B cell (primary cell): Measurements from ENCODE around the gene ZCCHC7. TPM values are rescaled to one million over a fixed set of nuclear protein-coding genes. Genes with fewer than 3 reads are reported as not detected.

ENCODE experiments used
- ATAC-seq: fragments of 200-7000 bp; cut with Tn5 transposase; one replicate; pipeline ENCODE4 v1.10.0; 2021; ENCODE audit warnings: low read depth, mild to moderate bottlenecking, moderate number of reproducible peaks, moderate library complexity
- CTCF ChIA-PET: fragments of 350-600 bp; sonication (Branson Sonifier 250); formaldehyde crosslinking; loops from one replicate; lab custom pipeline; 2021; ENCODE audit warnings: antibody characterized with exemption, inconsistent platforms; lab: Charles Lee
- POLR2A ChIA-PET: fragments of 350-600 bp; sonication (Branson Sonifier 250); formaldehyde crosslinking; loops from one replicate; lab custom pipeline; 2021; ENCODE audit warnings: antibody characterized with exemption; lab: Charles Lee
- DNase-seq: peaks from one replicate; pipeline ENCODE4 v3.0.0; 2013
- H2AFZ ChIP-seq: 2 replicates; pipeline ENCODE4 v1.6.1; 2012; ENCODE audit warnings: mild to moderate bottlenecking, low read depth, low read length; ENCODE audit not compliant: insufficient read depth, poor library complexity, severe bottlenecking
- H3K27ac ChIP-seq, 2 donors: 1 replicate in 1 of 2; 2 replicates in 1 of 2; pipeline ENCODE4 v1.5.1; 2012 to 2013; ENCODE audit warnings: low read length in 2 of 2, mild to moderate bottlenecking in 2 of 2, moderate library complexity in 1 of 2
- H3K27me3 ChIP-seq, 4 experiments: fragments of 200-600 bp in 1 of 4; sonication (generic) in 1 of 4; replicated peaks in 1 of 4; 1 replicate in 2 of 4; 2 replicates in 2 of 4; pipeline versions ENCODE4 v1.6.1 to v1.7.0; 2013 to 2016; ENCODE audit warnings: low read length in 3 of 4, mild to moderate bottlenecking in 2 of 4, mixed read lengths in 1 of 4, moderate library complexity in 1 of 4; ENCODE audit not compliant: insufficient read depth in 4 of 4, control insufficient read depth in 3 of 4; ENCODE audit errors: control extremely low read depth in 1 of 4
- H3K36me3 ChIP-seq, 2 experiments: replicated peaks in 1 of 2; 1 replicate in 1 of 2; 2 replicates in 1 of 2; pipeline versions ENCODE4 v1.6.1 to v1.7.1; 2013; ENCODE audit warnings: low read length in 1 of 2; ENCODE audit not compliant: insufficient read depth in 2 of 2, control insufficient read depth in 1 of 2; ENCODE audit errors: control extremely low read depth in 1 of 2, extremely low read depth in 1 of 2
- H3K4me1 ChIP-seq, 2 donors: fragments of 200-600 bp in 1 of 2; sonication (generic) in 1 of 2; 1 replicate in 1 of 2; 2 replicates in 1 of 2; pipeline versions ENCODE4 v1.5.1 to v1.6.1; 2013 to 2017; ENCODE audit warnings: low read length in 2 of 2; ENCODE audit not compliant: control insufficient read depth in 2 of 2, insufficient read depth in 2 of 2
- H3K4me2 ChIP-seq: replicated peaks from 2 replicates; pipeline ENCODE3; 2012; ENCODE audit warnings: mild to moderate bottlenecking, low read depth, low read length; ENCODE audit not compliant: poor library complexity, severe bottlenecking
- H3K4me3 ChIP-seq, 5 experiments: fragments of 200-600 bp in 1 of 5; sonication (generic) in 1 of 5; 1 replicate in 3 of 5; 2 replicates in 2 of 5; pipeline versions ENCODE4 v1.5.1 to v1.7.0; 2011 to 2016; ENCODE audit warnings: low read length in 4 of 5, mild to moderate bottlenecking in 4 of 5, low read depth in 2 of 5, control low read depth in 1 of 5, moderate library complexity in 1 of 5; ENCODE audit not compliant: insufficient read depth in 1 of 5; ENCODE audit errors: control extremely low read depth in 1 of 5, extremely low read depth in 1 of 5
- H3K79me2 ChIP-seq: fragments of 200-600 bp; sonication (generic); one replicate; pipeline ENCODE4 v1.6.0; 2016; ENCODE audit warnings: low read length; ENCODE audit not compliant: control insufficient read depth, insufficient read depth
- H3K9ac ChIP-seq: fragments of 200-600 bp; sonication (generic); 2 replicates; pipeline ENCODE4 v1.6.1; 2017; ENCODE audit warnings: mild to moderate bottlenecking, low read length, moderate library complexity
- H3K9me3 ChIP-seq, 3 donors: one replicate each; pipeline versions ENCODE4 v1.6.1 to v1.7.1; 2013; ENCODE audit warnings: low read length in 2 of 3; ENCODE audit not compliant: control insufficient read depth in 2 of 3, insufficient read depth in 1 of 3; ENCODE audit errors: control extremely low read depth in 1 of 3
- H4K20me1 ChIP-seq: 2 replicates; pipeline ENCODE4 v1.6.0; 2012; ENCODE audit warnings: mild to moderate bottlenecking, low read length; ENCODE audit not compliant: insufficient read depth, control insufficient read depth, poor library complexity, severe bottlenecking
- H3K27ac Mint-ChIP-seq: one replicate; pipeline ENCODE4 v1.8.0; 2021; ENCODE audit warnings: mixed read lengths
- H3K27me3 Mint-ChIP-seq: one replicate; pipeline ENCODE4 v1.8.0; 2021; ENCODE audit warnings: mixed read lengths
- H3K4me1 Mint-ChIP-seq: one replicate; pipeline ENCODE4 v1.8.0; 2021; ENCODE audit warnings: mixed read lengths
- H3K4me3 Mint-ChIP-seq: one replicate; pipeline ENCODE4 v1.8.0; 2021; ENCODE audit warnings: mixed read lengths
- H3K9me3 Mint-ChIP-seq: one replicate; pipeline ENCODE4 v1.8.0; 2022; ENCODE audit warnings: mixed read lengths; ENCODE audit not compliant: insufficient read depth
- CTCF ChIP-seq: fragments of 200-600 bp; IDR thresholded peaks from one replicate; pipeline ENCODE4 v1.8.0; 2022; ENCODE audit warnings: antibody characterized with exemption, mild to moderate bottlenecking
- EZH2 ChIP-seq: IDR thresholded peaks from 2 replicates; pipeline ENCODE4 v1.6.1; 2012; ENCODE audit warnings: borderline replicate concordance, low read depth, mild to moderate bottlenecking, moderate library complexity, low read length; ENCODE audit not compliant: insufficient read depth, poor library complexity, severe bottlenecking
- WGBS: methylation state at CpG from one replicate; pipeline ENCODE4 v1.1.5; 2013; ENCODE audit warnings: missing lambda C conversion rate; ENCODE audit not compliant: insufficient coverage; 5-methylcytosine and 5-hydroxymethylcytosine counted together
- intact Hi-C: fragments of 100-400 bp; cut with micrococcal nuclease; formaldehyde crosslinking; loops from one replicate; pipeline ENCODE4 v1.10.0; 2022
- polyA plus RNA-seq: library from polyadenylated mRNA; depleted of rRNA; stranded (reverse); fragments of >200 nt; gene quantifications from 2 replicates; pipeline ENCODE4 v1.2.3, GENCODE V29; 2012
- total RNA-seq, 2 donors: library from RNA; stranded (reverse); fragments of 120-200 nt in 1 of 2; gene quantifications; 1 replicate in 1 of 2; 2 replicates in 1 of 2; pipeline versions ENCODE4 v1.2.3 to v1.2.4, GENCODE V29; 2013 to 2022

The ZCCHC7 gene
- total and polyA plus RNA-seq, 2 donors (not counting 1 experiment from before 2014, with no cell fraction given), result 56.3 to 83.5 TPM

GRCh38 chr9:37121881-37122280 is 1.5 kb downstream of the ZCCHC7 start:
- ChIA-PET CTCF (interaction anchor here (1.0 to 3.7 kb wide), 10 partner anchors 16 to 249 kb away, joined by 3 to 15 read pairs (median 6); no protein-coding TSS in a partner anchor), POLR2A (interaction anchor here (2.5 to 3.5 kb wide), 3 partner anchors 42 to 202 kb away, joined by 14 to 40 read pairs (median 21); no protein-coding TSS in a partner anchor)
- H3K4me1 ChIP-seq, result peaks cover 49 to 53% of the 10 kb centered on the region in 2 donors
- Mint-ChIP-seq H3K9me3 (peaks cover 3% of the 10 kb centered on the region), H3K27ac (peak overlapping the region; percentile 100), H3K4me1 (peaks cover 44% of the 10 kb centered on the region), H3K4me3 (peak overlapping the region; percentile 100), H3K27me3 (no peaks in the 10 kb centered on the region)
- TF ChIP-seq EZH2, result no peak
- TF ChIP-seq CTCF, result no peak
- peak overlapping the region; percentile 100 for H3K9ac ChIP-seq
- ATAC-seq (no peak), DNase-seq (no peak)
- no peak overlapping the region for H2AFZ ChIP-seq
- intact Hi-C loops, result loop anchor here (2.0 to 5.0 kb wide), 3 partner anchors 75 to 203 kb away; no protein-coding TSS in a partner anchor
- H3K4me3 ChIP-seq, result peak overlapping the region; percentile 79 to 97 (median 94)
- WGBS, result 83% methylated on average over 3 of the region's 4 CpGs
- H3K79me2 ChIP-seq, result peaks cover 79% of the 10 kb centered on the region
- H3K27me3 ChIP-seq, result no peaks in the 10 kb centered on the region
- H3K4me2 ChIP-seq, result peak overlapping the region; percentile 77
- H3K36me3 ChIP-seq, result peaks cover 4 to 11% of the 10 kb centered on the region in 2 experiments
- peaks cover 0 to 7% (median 2%) of the 10 kb centered on the region in 3 donors for H3K9me3 ChIP-seq
- no peaks in the 10 kb centered on the region for H4K20me1 ChIP-seq
- H3K27ac ChIP-seq, result peak overlapping the region; percentile 4 to 98

- ChIA-PET POLR2A (no interaction called here), CTCF (interaction anchor here (1.0 to 1.1 kb wide), 2 partner anchors 89 to 178 kb away, joined by 3 to 4 read pairs; no protein-coding TSS in a partner anchor)
- no peaks in the 10 kb centered on the region for H3K27me3 Mint-ChIP-seq
- WGBS, result 96% methylated on average over 4 of the region's 6 CpGs
- Histone ChIP-seq H3K36me3 (peaks cover 12 to 36% of the 10 kb centered on the region in 2 experiments), H3K4me1 (peaks cover 47 to 69% of the 10 kb centered on the region in 2 donors), H3K79me2 (peaks cover 93% of the 10 kb centered on the region), H4K20me1 (no peaks in the 10 kb centered on the region), H3K27me3 (no peaks in the 10 kb centered on the region), H3K9ac (no peak overlapping the region), H3K27ac (peak overlapping the region in 1 of 2 donors; percentile 44), H3K4me2 (peak overlapping the region; percentile 28), H3K4me3 (no peak overlapping the region), H2AFZ (no peak overlapping the region), H3K9me3 (no peaks in the 10 kb centered on the region)
- no peak overlapping the region for H3K27ac Mint-ChIP-seq
- no peak for TF ChIP-seq CTCF
- TF ChIP-seq EZH2, result no peak
- DNase-seq (no peak), ATAC-seq (no peak)
- peaks cover 32% of the 10 kb centered on the region for H3K4me1 Mint-ChIP-seq
- intact Hi-C loops, result loop anchor here (2.0 kb wide), 1 partner anchor 18 kb away; no protein-coding TSS in a partner anchor
- no peak overlapping the region for H3K4me3 Mint-ChIP-seq
- H3K9me3 Mint-ChIP-seq, result no peaks in the 10 kb centered on the region
Observed at GRCh38 chr9:37126214-37126788, 5.9 kb downstream of the ZCCHC7 start.
